ENCODE results near the gene ARMCX1. TPM values are rescaled to one million over a fixed set of nuclear protein-coding genes. Genes with fewer than 3 reads are reported as not detected.
A peak's percentile ranks its signal among the peaks of the same experiment; 100 is the strongest.
"Not testable (repeated sequence)": the region's sequence is repeated elsewhere in the genome, so short reads cannot be mapped to it uniquely, and the experiment has no call there.

ARMCX1 gene
- total RNA-seq = not detected

DNA sequence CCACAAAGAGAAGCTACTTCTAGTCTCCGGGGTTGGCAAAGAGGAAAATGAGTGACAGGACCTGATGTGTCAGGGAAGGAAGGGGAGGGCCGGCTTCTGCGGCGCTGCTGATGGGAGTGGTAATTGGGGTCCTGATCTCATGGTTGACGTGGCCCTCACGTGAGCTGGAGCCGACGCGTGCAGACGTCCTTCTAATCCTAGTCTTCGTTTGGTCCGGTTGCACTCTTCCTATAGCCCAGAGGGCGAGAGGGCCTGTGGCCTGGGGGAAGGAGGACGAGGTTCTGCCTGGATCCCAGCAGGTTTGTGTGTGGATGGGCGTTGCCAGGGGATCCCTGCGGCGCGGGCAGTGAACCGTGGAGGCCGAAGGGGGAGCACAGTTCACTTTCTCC is at the start of gene ARMCX1:
Gene ARMCX1 (plus strand): TSS at position 186 of the 389 bp plus-strand sequence. CDS start 2,384 bp downstream, outside the sequence.
- DNase-seq (ENCODE audit: low spot score) (no peak), ATAC-seq (peak in 1 of 2 donors; percentile 45)
- Mint-ChIP-seq H3K4me3 (peak within 1 kb of the TSS; percentile 66), H3K4me1 (ENCODE audit: low read depth in 2 of 2) (peaks cover 5 to 10% of the 10 kb centered on the region in 2 donors), H3K36me3 (no peaks in the 10 kb centered on the region), H3K27ac (no peak within 1 kb of the TSS), H3K9me3 (no peaks in the 10 kb centered on the region), H3K27me3 (peaks cover 26 to 37% of the 10 kb centered on the region in 2 donors)

DNA sequence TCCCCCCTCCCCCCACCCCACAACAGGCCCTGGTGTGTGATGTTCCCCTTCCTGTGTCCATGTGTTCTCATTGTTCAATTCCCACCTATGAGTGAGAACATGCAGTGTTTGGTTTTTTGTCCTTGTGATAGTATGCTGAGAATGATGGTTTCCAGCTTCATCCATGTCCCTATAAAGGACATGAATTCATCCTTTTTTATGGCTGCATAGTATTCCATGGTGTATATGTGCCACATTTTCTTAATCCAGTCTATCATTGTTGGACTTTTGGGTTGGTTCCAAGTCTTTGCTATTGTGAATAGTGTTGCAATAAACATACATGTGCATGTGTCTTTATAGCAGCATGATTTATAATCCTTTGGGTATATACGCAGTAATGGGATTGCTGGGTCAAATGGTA is 47.4 kb upstream of the ARMCX1 start:
- not testable (repeated sequence) for H3K9me3 Mint-ChIP-seq, H3K27me3 Mint-ChIP-seq

DNA sequence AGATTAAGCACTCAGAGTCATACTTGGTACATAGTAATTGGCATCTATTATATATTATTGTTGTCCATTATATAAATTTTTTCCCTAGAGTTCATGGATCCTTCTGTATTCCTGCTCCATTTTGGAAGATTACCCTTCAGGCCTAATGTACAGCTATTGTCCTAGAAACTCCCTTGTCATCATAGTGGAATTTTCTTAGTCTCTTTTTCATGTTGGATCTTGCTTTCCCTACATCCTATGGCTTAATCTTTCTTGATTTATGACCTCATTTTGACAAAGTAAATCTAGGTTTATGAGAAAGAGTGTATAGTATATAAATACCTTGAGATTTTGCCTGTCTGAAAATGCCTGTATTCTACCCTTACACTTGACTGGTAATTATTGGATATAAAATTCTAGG is 43.0 kb upstream of the ARMCX1 start:
- no peak overlapping the region for H3K27ac Mint-ChIP-seq

More for the DNA sequence above, 47.4 kb upstream of the ARMCX1 start:
- H3K27ac Mint-ChIP-seq; H3K36me3 Mint-ChIP-seq; DNase-seq (ENCODE audit: low spot score); H3K4me3 Mint-ChIP-seq; H3K4me1 Mint-ChIP-seq (ENCODE audit: low read depth in 2 of 2); ATAC-seq: not testable (repeated sequence)

DNA sequence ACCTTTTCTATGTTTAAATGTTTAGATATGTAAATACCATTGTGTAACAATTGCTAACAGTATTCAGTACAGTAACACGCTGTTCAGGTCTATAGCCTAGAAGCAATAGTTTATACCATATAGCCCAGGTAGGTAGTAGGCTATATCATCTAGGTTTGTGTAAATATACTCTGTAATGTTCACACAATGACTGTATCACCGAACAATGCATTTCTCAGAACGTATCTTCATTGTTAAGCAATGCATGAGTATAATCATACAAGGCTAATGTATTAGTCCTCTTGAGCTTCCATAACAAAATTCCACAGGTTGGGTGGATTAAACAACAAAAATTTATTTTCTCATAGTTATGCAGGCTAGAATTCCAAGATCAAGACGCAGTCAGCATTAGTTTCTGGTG is 42.4 kb upstream of the ARMCX1 start:
- no peak overlapping the region for H3K4me3 Mint-ChIP-seq
- H3K9me3 Mint-ChIP-seq = no peaks in the 10 kb centered on the region
- H3K36me3 Mint-ChIP-seq = no peaks in the 10 kb centered on the region
- DNase-seq (ENCODE audit: low spot score) = no peak
- no peak for ATAC-seq
- no peak overlapping the region for H3K27ac Mint-ChIP-seq
- H3K27me3 Mint-ChIP-seq = peaks cover 0 to 8% of the 10 kb centered on the region in 2 donors
- no peaks in the 10 kb centered on the region for H3K4me1 Mint-ChIP-seq (ENCODE audit: low read depth in 2 of 2)

More for the DNA sequence above, 43.0 kb upstream of the ARMCX1 start:
- H3K27me3 Mint-ChIP-seq = peaks cover 0 to 8% of the 10 kb centered on the region in 2 donors
- DNase-seq (ENCODE audit: low spot score) = no peak
- no peaks in the 10 kb centered on the region for H3K4me1 Mint-ChIP-seq (ENCODE audit: low read depth in 2 of 2)
- no peak for ATAC-seq
- no peaks in the 10 kb centered on the region for H3K36me3 Mint-ChIP-seq
- H3K9me3 Mint-ChIP-seq = no peaks in the 10 kb centered on the region
- H3K4me3 Mint-ChIP-seq = no peak overlapping the region

DNA sequence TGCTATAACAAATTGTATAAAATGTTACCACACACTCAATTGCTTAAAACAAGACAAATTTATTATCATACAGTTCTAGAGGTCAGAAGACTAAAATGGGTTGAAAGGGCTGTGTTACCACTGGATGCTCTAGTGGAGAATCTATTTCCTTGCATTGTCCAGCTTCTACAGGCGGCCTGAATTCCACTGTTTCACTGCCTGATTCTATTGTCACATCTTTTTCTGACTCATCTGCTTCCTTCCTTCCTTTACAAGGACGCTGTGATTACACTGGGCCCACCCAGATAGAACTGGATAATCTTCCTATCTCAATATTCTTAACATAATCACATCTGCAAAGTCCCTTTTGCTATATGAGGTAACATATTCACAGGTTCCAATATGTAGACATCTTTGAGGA is 19.4 kb upstream of the ARMCX1 start:
- Mint-ChIP-seq H3K36me3 (peaks cover 4% of the 10 kb centered on the region), H3K27ac (no peak overlapping the region), H3K4me3 (no peak overlapping the region), H3K4me1 (ENCODE audit: low read depth in 2 of 2) (no peaks in the 10 kb centered on the region), H3K9me3 (peaks cover 4% of the 10 kb centered on the region), H3K27me3 (peaks cover 0 to 8% of the 10 kb centered on the region in 2 donors)
- no peak for ATAC-seq
- DNase-seq (ENCODE audit: low spot score) = no peak

DNA sequence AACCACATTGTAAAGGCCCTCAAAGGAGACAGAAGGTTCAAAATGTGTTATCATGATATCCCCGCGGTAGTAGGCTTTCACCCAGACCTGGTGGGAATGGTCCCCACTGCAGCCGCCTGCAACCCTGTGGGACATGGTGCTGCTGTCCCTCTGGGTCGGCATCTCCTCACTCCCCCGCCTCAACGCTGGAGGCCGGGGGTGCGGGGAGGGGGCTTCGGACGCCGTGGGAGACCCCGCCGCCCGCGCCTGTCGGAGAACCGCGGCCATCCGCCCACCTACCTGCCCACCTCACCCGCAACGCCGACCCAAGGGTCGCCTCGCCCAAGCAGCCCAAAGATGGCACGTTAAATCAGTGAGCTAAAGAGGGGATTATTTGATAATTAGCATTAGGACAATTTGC is 11.2 kb upstream of the ARMCX1 start:
- Mint-ChIP-seq H3K9me3 (no peaks in the 10 kb centered on the region), H3K27ac (no peak overlapping the region), H3K36me3 (no peaks in the 10 kb centered on the region), H3K27me3 (no peaks in the 10 kb centered on the region), H3K4me3 (no peak overlapping the region), H3K4me1 (ENCODE audit: low read depth in 2 of 2) (no peaks in the 10 kb centered on the region)
- no peak for ATAC-seq
- no peak for DNase-seq (ENCODE audit: low spot score)

DNA sequence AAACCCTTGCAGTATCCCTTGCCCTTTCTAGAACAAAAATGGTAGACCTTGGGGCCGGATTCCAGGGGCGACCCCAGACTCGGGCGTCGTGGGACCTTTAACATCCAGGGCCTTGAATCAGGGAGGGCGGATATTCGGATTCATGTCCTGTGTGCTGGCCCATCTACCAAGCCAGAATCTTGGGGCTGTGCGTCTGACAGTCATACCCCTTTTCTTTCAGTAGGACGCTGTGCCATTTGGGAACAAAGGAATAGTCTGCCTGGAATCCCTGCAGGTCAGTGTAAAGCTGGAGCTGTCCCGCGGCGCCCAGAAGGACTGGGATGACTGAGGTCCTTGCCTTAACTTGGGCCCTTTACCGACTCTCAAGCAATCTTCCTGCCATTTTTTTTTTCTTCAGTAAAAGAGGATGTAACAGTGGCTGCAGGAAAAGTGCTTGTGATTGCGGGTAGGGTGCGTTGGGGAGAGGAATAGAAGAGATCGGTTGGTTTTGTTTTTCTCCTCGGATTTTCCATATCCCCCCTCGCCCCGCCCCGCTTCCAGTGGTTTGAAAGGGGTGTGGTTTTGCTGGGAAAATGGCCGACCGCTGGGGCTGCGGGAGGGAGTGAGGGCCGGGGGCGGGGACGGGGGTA is 518 bp downstream of the ARMCX1 start:
- no peak for DNase-seq (ENCODE audit: low spot score)
- Mint-ChIP-seq H3K36me3 (no peaks in the 10 kb centered on the region), H3K27ac (no peak overlapping the region), H3K9me3 (no peaks in the 10 kb centered on the region), H3K4me1 (ENCODE audit: low read depth in 2 of 2) (peaks cover 5 to 10% of the 10 kb centered on the region in 2 donors), H3K4me3 (peak overlapping the region; percentile 66), H3K27me3 (peaks cover 26 to 37% of the 10 kb centered on the region in 2 donors)
- no peak for ATAC-seq

DNA sequence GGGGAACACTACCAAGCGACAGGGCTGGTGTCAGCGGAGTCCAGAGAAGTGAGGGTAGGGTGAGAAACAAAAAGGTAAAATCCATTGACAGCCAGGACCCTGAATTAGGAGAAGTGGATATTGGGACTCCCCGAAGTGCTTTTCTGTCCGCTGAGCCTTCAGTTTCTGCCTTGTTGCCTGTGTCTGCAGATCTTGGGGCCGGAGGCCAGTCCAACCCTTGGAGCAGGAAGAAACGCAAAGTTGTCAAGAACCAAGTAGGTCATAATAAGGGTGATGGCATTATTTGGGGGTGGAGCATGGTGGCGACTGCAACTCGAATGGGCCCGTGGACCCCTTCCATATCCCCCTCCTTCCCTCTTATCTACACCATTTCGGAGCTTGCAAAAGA is 1.0 kb downstream of the ARMCX1 start:
- Mint-ChIP-seq H3K36me3 (no peaks in the 10 kb centered on the region), H3K4me1 (ENCODE audit: low read depth in 2 of 2) (peaks cover 5 to 10% of the 10 kb centered on the region in 2 donors), H3K4me3 (no peak overlapping the region), H3K27me3 (peaks cover 26 to 39% of the 10 kb centered on the region in 2 donors), H3K9me3 (no peaks in the 10 kb centered on the region), H3K27ac (no peak overlapping the region)
- no peak for ATAC-seq
- no peak for DNase-seq (ENCODE audit: low spot score)

DNA sequence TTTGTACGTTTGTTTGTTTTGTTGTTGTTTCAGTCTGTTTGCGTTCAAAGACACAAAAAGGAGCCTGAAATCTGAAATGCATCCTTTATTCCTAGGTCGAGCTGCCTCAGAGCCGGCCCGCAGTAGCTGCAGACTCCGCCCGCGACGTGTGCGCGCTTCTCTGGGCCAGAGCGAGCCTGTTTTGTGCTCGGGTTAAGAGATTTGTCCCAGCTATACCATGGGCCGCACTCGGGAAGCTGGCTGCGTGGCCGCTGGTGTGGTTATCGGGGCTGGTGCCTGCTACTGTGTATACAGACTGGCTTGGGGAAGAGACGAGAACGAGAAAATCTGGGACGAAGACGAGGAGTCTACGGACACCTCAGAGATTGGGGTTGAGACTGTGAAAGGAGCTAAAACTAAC is 2.4 kb downstream of the ARMCX1 start:
- H3K36me3 Mint-ChIP-seq = no peaks in the 10 kb centered on the region
- no peak for ATAC-seq
- H3K27me3 Mint-ChIP-seq = peaks cover 22 to 42% of the 10 kb centered on the region in 2 donors
- H3K27ac Mint-ChIP-seq = no peak overlapping the region
- H3K9me3 Mint-ChIP-seq = no peaks in the 10 kb centered on the region
- peaks cover 5 to 10% of the 10 kb centered on the region in 2 donors for H3K4me1 Mint-ChIP-seq (ENCODE audit: low read depth in 2 of 2)
- DNase-seq (ENCODE audit: low spot score) = no peak
- no peak overlapping the region for H3K4me3 Mint-ChIP-seq

DNA sequence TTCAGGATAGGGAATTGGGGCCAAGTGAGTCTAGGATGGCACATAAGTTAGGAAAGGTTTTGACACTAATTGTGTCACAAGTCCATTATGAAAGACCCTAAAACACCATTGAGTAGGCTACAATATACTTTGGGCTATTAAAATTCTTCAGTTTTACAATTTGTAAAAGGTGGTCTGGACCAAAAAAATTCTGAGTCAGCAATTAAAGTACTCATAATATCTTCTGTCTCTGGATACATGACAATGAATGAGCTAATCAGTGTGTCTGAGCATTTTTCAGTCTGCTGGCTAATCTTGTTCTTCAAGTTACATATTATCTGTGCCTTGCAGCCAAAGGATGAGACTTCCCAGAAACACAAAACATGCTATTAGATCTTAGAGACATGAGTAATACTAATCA is 14.3 kb downstream of the ARMCX1 start:
- H3K9me3 Mint-ChIP-seq = no peaks in the 10 kb centered on the region
- no peaks in the 10 kb centered on the region for H3K4me1 Mint-ChIP-seq (ENCODE audit: low read depth in 2 of 2)
- no peak overlapping the region for H3K27ac Mint-ChIP-seq
- peaks cover 15 to 18% of the 10 kb centered on the region in 2 donors for H3K27me3 Mint-ChIP-seq
- H3K4me3 Mint-ChIP-seq = no peak overlapping the region
- ATAC-seq = no peak
- peaks cover 1% of the 10 kb centered on the region for H3K36me3 Mint-ChIP-seq
- no peak for DNase-seq (ENCODE audit: low spot score)

DNA sequence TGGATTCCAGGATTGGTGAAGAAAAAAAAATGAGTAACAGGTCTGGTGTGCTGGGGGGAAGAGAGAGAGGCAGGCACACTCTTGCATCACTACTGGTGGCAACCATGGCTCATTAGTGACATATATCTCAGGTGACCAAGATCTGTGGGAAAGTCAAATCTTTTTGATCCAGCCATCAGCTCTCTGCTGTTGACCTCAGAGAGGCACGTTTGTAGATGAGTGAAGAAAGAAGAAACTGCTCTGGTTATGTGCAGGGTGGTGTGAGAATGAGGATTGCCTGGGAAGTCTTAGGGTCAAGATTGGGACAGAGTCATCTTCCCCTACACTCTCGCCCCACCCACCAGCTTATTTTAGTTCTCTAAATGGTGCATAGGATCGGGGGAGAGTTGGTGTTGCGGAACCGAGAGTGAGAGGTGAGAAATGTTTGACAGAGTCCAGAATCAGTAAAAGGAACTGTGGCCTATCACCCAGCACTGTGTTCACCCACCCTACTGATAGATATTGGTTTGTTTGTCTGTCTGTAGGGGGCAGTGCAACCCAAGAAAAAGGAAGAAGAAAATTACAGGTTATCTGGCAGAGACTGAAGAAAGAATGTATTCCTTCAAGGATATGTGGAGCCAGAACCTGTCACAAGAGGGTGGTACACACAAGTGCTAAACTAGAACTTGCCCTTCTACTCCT is 45.5 kb downstream of the ARMCX1 start:
- no peak overlapping the region for H3K4me3 Mint-ChIP-seq
- peaks cover 13 to 20% of the 10 kb centered on the region in 2 donors for H3K27me3 Mint-ChIP-seq
- no peaks in the 10 kb centered on the region for H3K36me3 Mint-ChIP-seq
- no peak for DNase-seq (ENCODE audit: low spot score)
- no peaks in the 10 kb centered on the region for H3K4me1 Mint-ChIP-seq (ENCODE audit: low read depth in 2 of 2)
- ATAC-seq = peak; percentile 54 to 65
- H3K27ac Mint-ChIP-seq = no peak overlapping the region
- no peaks in the 10 kb centered on the region for H3K9me3 Mint-ChIP-seq

DNA sequence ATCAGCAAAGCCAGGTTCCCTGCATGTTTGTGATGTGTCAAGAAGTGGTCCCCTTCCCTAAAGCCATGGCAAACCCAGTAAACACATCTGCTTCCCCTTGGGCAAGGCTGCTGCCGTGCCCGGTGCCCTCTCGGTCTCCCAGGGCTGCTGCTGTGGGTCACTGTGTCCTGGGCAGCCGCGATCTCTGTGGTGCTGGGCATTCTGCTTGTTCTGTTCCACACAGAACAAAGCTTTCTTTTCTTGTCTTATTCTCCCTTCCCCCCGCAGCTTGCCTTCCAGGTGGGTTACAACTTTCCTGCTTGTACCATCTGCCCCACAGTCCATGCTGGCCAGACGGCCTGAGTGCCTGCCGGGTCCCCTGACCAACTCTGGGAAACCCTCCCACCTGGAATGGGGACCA is 49.2 kb downstream of the ARMCX1 start:
- not testable (repeated sequence) for H3K27ac Mint-ChIP-seq; H3K9me3 Mint-ChIP-seq; H3K36me3 Mint-ChIP-seq; H3K4me3 Mint-ChIP-seq; H3K4me1 Mint-ChIP-seq (ENCODE audit: low read depth in 2 of 2); DNase-seq (ENCODE audit: low spot score); ATAC-seq
- H3K27me3 Mint-ChIP-seq = peaks cover 13% of the 10 kb centered on the region in 2 donors

DNA sequence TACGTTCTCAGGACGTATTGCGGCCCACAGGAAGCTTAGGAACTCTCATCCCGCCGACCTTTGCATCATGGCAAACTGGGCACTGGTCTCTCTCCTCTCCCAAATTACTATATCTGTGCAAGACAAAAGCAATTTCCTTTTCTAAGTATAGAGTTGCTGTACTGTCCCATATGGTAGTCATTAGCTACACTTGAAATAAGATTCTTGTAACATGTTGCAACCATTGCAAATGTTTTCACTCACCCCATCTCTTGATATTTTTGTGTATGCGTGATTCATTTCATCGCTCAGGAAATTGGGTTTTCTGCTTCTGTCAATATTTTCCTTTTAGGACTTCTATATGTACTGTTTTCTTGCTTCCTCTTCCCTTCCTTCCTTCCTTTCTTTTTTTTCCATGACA is 51.7 kb downstream of the ARMCX1 start:
- H3K9me3 Mint-ChIP-seq = no peaks in the 10 kb centered on the region
- ATAC-seq (no peak), DNase-seq (ENCODE audit: low spot score) (no peak)
- H3K4me3 Mint-ChIP-seq = no peak overlapping the region
- no peak overlapping the region for H3K27ac Mint-ChIP-seq
- H3K4me1 Mint-ChIP-seq (ENCODE audit: low read depth in 2 of 2) = no peaks in the 10 kb centered on the region
- H3K27me3 Mint-ChIP-seq = peaks cover 8 to 11% of the 10 kb centered on the region in 2 donors
- H3K36me3 Mint-ChIP-seq = no peaks in the 10 kb centered on the region
